GM12872 (cell line): ENCODE measurements around the gene LRRC4.
A peak's percentile ranks its signal among the peaks of the same experiment; 100 is the strongest.

Source experiments
- CTCF ChIP-seq: IDR thresholded peaks from 3 replicates; pipeline ENCODE4 v1.5.1; 2011; ENCODE audit warnings: low read depth, mild to moderate bottlenecking, low read length, moderate library complexity; ENCODE audit not compliant: insufficient read depth

LRRC4 gene

DNA sequence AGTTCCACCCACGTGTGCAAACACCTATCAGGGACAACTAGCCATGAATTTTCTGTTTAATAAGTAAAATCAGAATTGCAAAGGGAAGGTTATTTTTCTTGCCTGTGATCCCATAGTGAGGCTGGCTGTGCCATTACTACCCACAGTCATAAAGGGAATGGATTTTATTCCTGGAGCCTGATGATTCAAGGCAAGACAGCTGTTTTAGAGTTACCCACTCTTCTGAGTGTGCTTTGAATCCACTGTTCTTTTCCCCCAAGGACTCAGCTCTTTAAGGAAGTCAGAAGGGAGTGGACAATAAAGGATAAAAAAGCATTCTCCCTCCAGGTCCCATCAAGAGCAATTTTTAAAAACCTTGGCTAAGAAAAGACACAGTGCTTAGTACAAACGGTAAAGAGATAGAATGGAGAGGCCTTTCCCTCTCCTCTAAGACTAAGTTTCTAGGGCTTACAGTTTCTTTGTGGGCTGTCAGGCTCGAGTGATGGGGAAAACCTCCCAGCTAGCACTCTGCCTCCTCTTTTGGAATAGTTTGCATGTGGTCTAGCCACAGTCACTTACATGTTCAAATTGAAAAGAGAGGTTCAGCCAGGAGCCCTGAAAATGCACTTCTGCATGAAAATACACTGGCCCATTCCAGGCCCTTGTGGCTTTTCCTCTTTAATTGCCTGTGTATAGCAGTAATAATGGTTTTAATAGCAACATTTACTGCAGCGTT, 5.1 kb upstream of the LRRC4 start:
- no peak for TF ChIP-seq CTCF

DNA sequence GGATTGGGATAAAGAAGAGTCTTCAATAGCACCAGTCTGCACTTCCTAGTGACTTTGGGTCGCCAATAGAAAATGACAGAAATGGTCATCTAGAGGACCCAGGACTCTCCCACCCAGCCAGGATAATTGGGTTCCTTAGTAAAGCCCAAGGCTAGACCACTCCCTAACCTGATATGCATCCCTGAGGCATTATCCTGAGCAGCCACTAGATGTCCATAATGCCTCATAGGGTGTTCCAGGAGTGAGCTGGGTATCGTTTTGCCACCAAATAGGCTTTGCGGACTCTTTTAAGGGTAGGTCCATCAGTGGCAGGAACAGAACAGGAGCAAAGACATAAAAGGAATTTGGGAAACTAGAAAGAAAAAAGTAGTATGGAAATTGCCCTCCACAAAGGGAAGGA, 4.5 kb upstream of the LRRC4 start:
- TF ChIP-seq CTCF, result peak; percentile 55

DNA sequence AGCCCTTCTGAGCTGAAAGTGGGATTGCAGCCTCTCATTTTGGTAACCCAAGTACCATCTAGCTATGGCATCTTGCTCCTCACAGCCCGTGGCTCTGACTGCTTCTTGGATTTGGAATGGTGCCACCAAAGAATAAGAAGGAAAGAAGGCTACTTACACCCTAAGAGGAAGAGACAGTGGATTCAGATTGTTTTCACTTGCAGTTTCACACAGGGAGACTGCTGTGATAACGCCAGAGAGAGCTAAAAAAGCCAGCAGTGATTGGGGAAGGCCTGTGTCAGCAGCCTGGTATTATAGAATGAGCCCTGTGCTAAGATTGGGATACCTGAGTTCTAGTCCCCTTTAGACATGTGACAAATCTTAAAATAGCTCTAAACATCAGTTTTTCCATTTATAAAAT, 3.6 kb upstream of the LRRC4 start:
- TF ChIP-seq CTCF, result no peak

GRCh38 chr7:128033246-128033645, 2.0 kb upstream of the LRRC4 start:
- no peak for TF ChIP-seq CTCF

DNA sequence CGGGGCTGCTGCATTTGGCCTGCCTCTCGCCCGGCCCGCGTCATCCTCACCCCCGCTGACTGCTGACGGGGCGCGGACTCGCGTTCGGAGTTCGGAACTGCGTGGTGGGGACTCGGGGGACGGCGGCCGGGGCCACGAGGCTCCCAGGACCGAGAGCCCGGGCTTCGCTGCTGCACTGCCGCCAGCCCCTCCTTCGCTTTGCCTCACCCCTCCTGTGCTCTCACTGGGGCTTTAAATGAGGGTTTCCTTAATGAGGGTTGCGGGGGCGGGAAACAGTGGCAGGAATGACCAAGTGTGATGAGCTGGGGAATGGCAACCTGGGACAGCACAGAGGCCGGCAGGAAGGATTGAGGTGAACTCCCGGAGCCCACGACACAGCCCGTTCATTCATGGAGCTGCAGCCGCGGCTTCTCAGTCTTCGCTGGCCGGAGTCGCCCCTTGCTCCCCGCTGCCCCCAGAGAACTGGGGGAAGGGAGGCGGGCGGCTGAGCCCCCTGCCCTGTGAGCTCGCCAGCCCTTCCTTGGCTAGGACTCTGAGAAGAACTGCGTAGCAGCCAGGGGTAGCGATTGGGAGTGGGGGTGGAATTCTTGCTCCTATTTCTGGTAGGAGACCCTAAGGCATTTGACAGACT, 1.5 kb upstream of the LRRC4 start:
- TF ChIP-seq CTCF, result no peak

GRCh38 chr7:128031901-128032604, 816 bp upstream of the LRRC4 start:
- 0 out of 3 replicates have a peak, but pooled peaks have one; percentile 23 for TF ChIP-seq CTCF

DNA sequence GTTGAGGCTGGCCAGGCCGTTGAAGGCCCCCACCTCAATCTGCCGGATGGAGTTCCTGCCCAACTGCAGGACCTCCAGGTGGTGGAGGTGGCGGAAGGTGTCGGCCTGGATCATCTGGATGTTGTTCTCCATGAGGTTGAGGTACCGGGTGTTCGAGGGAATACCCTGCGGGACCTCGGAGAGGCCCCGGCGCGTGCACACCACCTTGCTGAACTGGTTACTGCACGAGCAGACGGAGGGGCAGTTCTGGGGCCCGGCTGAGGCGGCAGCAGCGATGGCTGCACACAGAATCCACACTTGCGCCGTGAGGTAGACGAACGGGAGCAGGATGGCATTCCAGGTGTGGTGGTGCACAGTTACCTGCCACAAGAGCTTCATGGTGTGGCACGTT, 979 bp downstream of the LRRC4 start:
- TF ChIP-seq CTCF, result no peak
